ENCODE data around the gene COX20. TPM values are rescaled to one million over a fixed set of nuclear protein-coding genes. Genes with fewer than 3 reads are reported as not detected.

COX20 gene
- total and polyA plus RNA-seq, 2 of the 13 experiments (the other 11 are each of a cell fraction or from before 2014, with no cell fraction given): 34.4 to 95.8 TPM

- TF ChIP-seq, protein P1, sequence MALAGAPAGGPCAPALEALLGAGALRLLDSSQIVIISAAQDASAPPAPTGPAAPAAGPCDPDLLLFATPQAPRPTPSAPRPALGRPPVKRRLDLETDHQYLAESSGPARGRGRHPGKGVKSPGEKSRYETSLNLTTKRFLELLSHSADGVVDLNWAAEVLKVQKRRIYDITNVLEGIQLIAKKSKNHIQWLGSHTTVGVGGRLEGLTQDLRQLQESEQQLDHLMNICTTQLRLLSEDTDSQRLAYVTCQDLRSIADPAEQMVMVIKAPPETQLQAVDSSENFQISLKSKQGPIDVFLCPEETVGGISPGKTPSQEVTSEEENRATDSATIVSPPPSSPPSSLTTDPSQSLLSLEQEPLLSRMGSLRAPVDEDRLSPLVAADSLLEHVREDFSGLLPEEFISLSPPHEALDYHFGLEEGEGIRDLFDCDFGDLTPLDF (CRISPR knock-in tag; IDR thresholded peaks at IDR 0.05): peak; percentile 78; the same call in 1 of the 2 replicates
- TF ChIP-seq STAG1 (CRISPR knock-in tag; IDR thresholded peaks at IDR 0.05) (0 out of 2 replicates have a peak, but pooled peaks have one; percentile 4), ZNF20 (CRISPR knock-in tag; IDR thresholded peaks at IDR 0.05) (no peak), MTA3 (CRISPR knock-in tag; IDR thresholded peaks at IDR 0.05) (no peak), ZNF781 (CRISPR knock-in tag; IDR thresholded peaks at IDR 0.05; ENCODE audit: borderline replicate concordance, not compliant biosample characterization) (no peak), SP1 (IDR thresholded peaks at IDR 0.05) (no peak), SP1 (CRISPR knock-in tag; IDR thresholded peaks at IDR 0.05) (peak; percentile 96), XRCC5 (optimal IDR thresholded peaks at IDR 0.05; ENCODE audit: low read length) (no peak), NFE2 (CRISPR knock-in tag; IDR thresholded peaks at IDR 0.05) (no peak), HMG20A (CRISPR knock-in tag; IDR thresholded peaks at IDR 0.05; ENCODE audit: borderline replicate concordance) (no peak), TP53 (CRISPR knock-in tag; conservative IDR thresholded peaks at IDR 0.05) (no peak; the same call in 1 of the 2 replicates), AGO2 (optimal IDR thresholded peaks at IDR 0.05; ENCODE audit: low read depth, low read length) (peak; percentile 45), HES4 (CRISPR knock-in tag; IDR thresholded peaks at IDR 0.05; ENCODE audit: borderline replicate concordance) (no peak; the same call in 1 of the 2 replicates), ZNF7 (CRISPR knock-in tag; IDR thresholded peaks at IDR 0.05) (0 out of 2 replicates have a peak, but pooled peaks have one; percentile 31), TEAD3 (CRISPR knock-in tag; optimal IDR thresholded peaks at IDR 0.05; ENCODE audit: borderline replicate concordance) (peak; percentile 49), PRMT3 (CRISPR knock-in tag; IDR thresholded peaks at IDR 0.05; ENCODE audit: borderline replicate concordance, low read depth) (no peak; the same call in 1 of the 2 replicates), ZFP62 (CRISPR knock-in tag; IDR thresholded peaks at IDR 0.05) (no peak), NCOA1 (CRISPR knock-in tag; IDR thresholded peaks at IDR 0.05) (peak; percentile 82; the same call in 1 of the 2 replicates), ZNF317 (CRISPR knock-in tag; IDR thresholded peaks at IDR 0.05) (peak; percentile 47), XBP1 (CRISPR knock-in tag; IDR thresholded peaks at IDR 0.05) (no peak), ZNF607 (CRISPR knock-in tag; IDR thresholded peaks at IDR 0.05; ENCODE audit: borderline replicate concordance) (peak; percentile 52; the same call in 1 of the 2 replicates), SMAD1 (CRISPR knock-in tag; IDR thresholded peaks at IDR 0.05; ENCODE audit: borderline replicate concordance, low read depth) (no peak), TEF (CRISPR knock-in tag; IDR thresholded peaks at IDR 0.05) (peak; percentile 67; the same call in 1 of the 2 replicates), BHLHE40 (IDR thresholded peaks at IDR 0.05; ENCODE audit: low read length) (no peak), AHR (CRISPR knock-in tag; IDR thresholded peaks at IDR 0.05) (peak; percentile 82; the same call in 1 of the 2 replicates), SETDB1 (CRISPR knock-in tag; IDR thresholded peaks at IDR 0.05; ENCODE audit: borderline replicate concordance) (no peak), EHMT2 (IDR thresholded peaks at IDR 0.05; ENCODE audit: borderline replicate concordance, low read depth, low read length) (no peak)
- TF ChIP-seq, protein P2, sequence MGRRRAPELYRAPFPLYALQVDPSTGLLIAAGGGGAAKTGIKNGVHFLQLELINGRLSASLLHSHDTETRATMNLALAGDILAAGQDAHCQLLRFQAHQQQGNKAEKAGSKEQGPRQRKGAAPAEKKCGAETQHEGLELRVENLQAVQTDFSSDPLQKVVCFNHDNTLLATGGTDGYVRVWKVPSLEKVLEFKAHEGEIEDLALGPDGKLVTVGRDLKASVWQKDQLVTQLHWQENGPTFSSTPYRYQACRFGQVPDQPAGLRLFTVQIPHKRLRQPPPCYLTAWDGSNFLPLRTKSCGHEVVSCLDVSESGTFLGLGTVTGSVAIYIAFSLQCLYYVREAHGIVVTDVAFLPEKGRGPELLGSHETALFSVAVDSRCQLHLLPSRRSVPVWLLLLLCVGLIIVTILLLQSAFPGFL (CRISPR knock-in tag; IDR thresholded peaks at IDR 0.05): no peak
These were observed 29.0 kb downstream of the COX20 start, which contains the start of gene HNRNPU (continued) for GRCh38 chr1:244864253-244865027.

Measured in HepG2 (cell line).